DND-41 (cell line): ENCODE results near the gene CPAMD8.
A peak's percentile ranks its signal among the peaks of the same experiment; 100 is the strongest.

Source experiments
- ATAC-seq: fragments of 200-7000 bp; cut with Tn5 transposase; 3 replicates; pipeline ENCODE4 v1.9.1; 2021; ENCODE audit warnings: low read depth; ENCODE audit not compliant: insufficient read depth
- DNase-seq: peaks from one replicate; pipeline ENCODE4 v3.0.0-alpha.2; 2020
- H2AFZ ChIP-seq: 2 replicates; pipeline ENCODE4 v1.6.0; 2012; ENCODE audit warnings: low read depth, low read length
- H3K27ac ChIP-seq: 2 replicates; pipeline ENCODE4 v1.5.1; 2012; ENCODE audit warnings: low read length, inconsistent platforms
- H3K27me3 ChIP-seq: fragments of 200-600 bp; sonication (generic); 2 replicates; pipeline ENCODE4 v1.6.0; 2012; ENCODE audit warnings: low read length, mild to moderate bottlenecking, inconsistent platforms; ENCODE audit not compliant: insufficient read depth, poor library complexity
- H3K36me3 ChIP-seq: 2 replicates; pipeline ENCODE4 v1.5.1; 2012; ENCODE audit warnings: low read length, inconsistent platforms; ENCODE audit not compliant: insufficient read depth
- H3K4me1 ChIP-seq: 2 replicates; pipeline ENCODE4 v1.5.1; 2012; ENCODE audit warnings: mild to moderate bottlenecking, low read length; ENCODE audit not compliant: insufficient read depth
- H3K4me2 ChIP-seq: 2 replicates; pipeline ENCODE4 v1.6.0; 2012; ENCODE audit warnings: mild to moderate bottlenecking, moderate library complexity, low read length, inconsistent platforms; ENCODE audit not compliant: insufficient read depth
- H3K4me3 ChIP-seq, 2 experiments: fragments of 200-600 bp in 1 of 2; shearing (Covaris generic) in 1 of 2; 2 replicates each; pipeline ENCODE4 v1.5.1; 2012 to 2016; ENCODE audit warnings: inconsistent platforms in 2 of 2, low read length in 2 of 2, mild to moderate bottlenecking in 2 of 2, low read depth in 1 of 2, moderate library complexity in 1 of 2
- H3K79me2 ChIP-seq: 2 replicates; pipeline ENCODE4 v1.6.0; 2012; ENCODE audit warnings: low read length, inconsistent platforms; ENCODE audit not compliant: insufficient read depth
- H3K9ac ChIP-seq: 2 replicates; pipeline ENCODE4 v1.6.0; 2012; ENCODE audit warnings: low read depth, mild to moderate bottlenecking, inconsistent platforms, low read length, moderate library complexity
- H3K9me3 ChIP-seq: 2 replicates; pipeline ENCODE4 v1.5.1; 2012; ENCODE audit warnings: low read length, moderate library complexity, mild to moderate bottlenecking, inconsistent platforms; ENCODE audit not compliant: insufficient read depth, severe bottlenecking
- H4K20me1 ChIP-seq: 2 replicates; pipeline ENCODE4 v1.6.0; 2012; ENCODE audit warnings: low read length; ENCODE audit not compliant: insufficient read depth
- EZH2 ChIP-seq: IDR thresholded peaks from 3 replicates; pipeline ENCODE4 v1.6.1; 2012; ENCODE audit warnings: borderline replicate concordance, low read depth, mild to moderate bottlenecking, moderate library complexity, low read length, inconsistent platforms; ENCODE audit not compliant: severe bottlenecking
- TF ChIP-seq, protein P1 (sequence below): IDR thresholded peaks from 2 replicates; pipeline ENCODE4 v1.5.1; 2012; ENCODE audit warnings: borderline replicate concordance, low read length, moderate library complexity, mild to moderate bottlenecking; ENCODE audit not compliant: poor library complexity, severe bottlenecking; ENCODE audit errors: extremely low read depth

Gene CPAMD8

DNA sequence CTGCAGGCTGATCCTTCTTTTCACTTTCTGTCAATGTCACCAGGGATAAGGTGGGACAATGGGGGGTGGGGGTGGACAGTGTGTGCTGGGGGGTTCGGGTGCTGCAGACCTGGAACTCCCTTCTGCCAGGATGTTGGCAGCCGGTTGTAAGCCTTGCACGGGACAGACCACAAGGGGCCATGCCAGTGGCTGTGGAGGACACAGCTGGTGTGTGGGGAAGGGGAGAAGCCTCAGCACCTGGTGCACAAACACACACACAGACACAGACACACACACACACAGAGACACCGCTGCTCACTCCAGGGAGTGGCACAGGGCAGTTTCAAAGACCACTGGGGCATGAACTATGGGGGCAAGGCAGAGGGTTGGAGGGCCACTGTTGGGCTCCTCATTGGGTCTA lies 134.2 kb downstream of the CPAMD8 start:
- no peaks in the 10 kb centered on the region for H4K20me1 ChIP-seq
- peak; percentile 48 for ATAC-seq
- no peaks in the 10 kb centered on the region for H3K79me2 ChIP-seq
- H3K4me2 ChIP-seq = no peak overlapping the region
- H2AFZ ChIP-seq = no peak overlapping the region
- peak; percentile 35 for DNase-seq
- no peak overlapping the region for H3K27ac ChIP-seq
- no peak overlapping the region for H3K4me3 ChIP-seq
- no peaks in the 10 kb centered on the region for H3K4me1 ChIP-seq
- H3K27me3 ChIP-seq = no peaks in the 10 kb centered on the region
- TF ChIP-seq EZH2 = no peak
- TF ChIP-seq, protein P1, sequence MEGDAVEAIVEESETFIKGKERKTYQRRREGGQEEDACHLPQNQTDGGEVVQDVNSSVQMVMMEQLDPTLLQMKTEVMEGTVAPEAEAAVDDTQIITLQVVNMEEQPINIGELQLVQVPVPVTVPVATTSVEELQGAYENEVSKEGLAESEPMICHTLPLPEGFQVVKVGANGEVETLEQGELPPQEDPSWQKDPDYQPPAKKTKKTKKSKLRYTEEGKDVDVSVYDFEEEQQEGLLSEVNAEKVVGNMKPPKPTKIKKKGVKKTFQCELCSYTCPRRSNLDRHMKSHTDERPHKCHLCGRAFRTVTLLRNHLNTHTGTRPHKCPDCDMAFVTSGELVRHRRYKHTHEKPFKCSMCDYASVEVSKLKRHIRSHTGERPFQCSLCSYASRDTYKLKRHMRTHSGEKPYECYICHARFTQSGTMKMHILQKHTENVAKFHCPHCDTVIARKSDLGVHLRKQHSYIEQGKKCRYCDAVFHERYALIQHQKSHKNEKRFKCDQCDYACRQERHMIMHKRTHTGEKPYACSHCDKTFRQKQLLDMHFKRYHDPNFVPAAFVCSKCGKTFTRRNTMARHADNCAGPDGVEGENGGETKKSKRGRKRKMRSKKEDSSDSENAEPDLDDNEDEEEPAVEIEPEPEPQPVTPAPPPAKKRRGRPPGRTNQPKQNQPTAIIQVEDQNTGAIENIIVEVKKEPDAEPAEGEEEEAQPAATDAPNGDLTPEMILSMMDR = no peak
- H3K9me3 ChIP-seq = no peaks in the 10 kb centered on the region
- H3K36me3 ChIP-seq = no peaks in the 10 kb centered on the region
- no peak overlapping the region for H3K9ac ChIP-seq

- no peak overlapping the region for H3K9ac ChIP-seq
- no peaks in the 10 kb centered on the region for H3K36me3 ChIP-seq
- no peak overlapping the region for H2AFZ ChIP-seq
- no peak overlapping the region for H3K4me2 ChIP-seq
- H3K4me3 ChIP-seq = no peak overlapping the region
- TF ChIP-seq, protein P1 = no peak
- no peak for TF ChIP-seq EZH2
- DNase-seq = no peak
- no peaks in the 10 kb centered on the region for H3K4me1 ChIP-seq
- no peaks in the 10 kb centered on the region for H3K27me3 ChIP-seq
- H3K9me3 ChIP-seq = no peaks in the 10 kb centered on the region
- no peaks in the 10 kb centered on the region for H3K79me2 ChIP-seq
- H3K27ac ChIP-seq = no peak overlapping the region
- H4K20me1 ChIP-seq = no peaks in the 10 kb centered on the region
- ATAC-seq = no peak
Observed at GRCh38 chr19:16891696-16892382, 134.8 kb downstream of the CPAMD8 start.

DNA sequence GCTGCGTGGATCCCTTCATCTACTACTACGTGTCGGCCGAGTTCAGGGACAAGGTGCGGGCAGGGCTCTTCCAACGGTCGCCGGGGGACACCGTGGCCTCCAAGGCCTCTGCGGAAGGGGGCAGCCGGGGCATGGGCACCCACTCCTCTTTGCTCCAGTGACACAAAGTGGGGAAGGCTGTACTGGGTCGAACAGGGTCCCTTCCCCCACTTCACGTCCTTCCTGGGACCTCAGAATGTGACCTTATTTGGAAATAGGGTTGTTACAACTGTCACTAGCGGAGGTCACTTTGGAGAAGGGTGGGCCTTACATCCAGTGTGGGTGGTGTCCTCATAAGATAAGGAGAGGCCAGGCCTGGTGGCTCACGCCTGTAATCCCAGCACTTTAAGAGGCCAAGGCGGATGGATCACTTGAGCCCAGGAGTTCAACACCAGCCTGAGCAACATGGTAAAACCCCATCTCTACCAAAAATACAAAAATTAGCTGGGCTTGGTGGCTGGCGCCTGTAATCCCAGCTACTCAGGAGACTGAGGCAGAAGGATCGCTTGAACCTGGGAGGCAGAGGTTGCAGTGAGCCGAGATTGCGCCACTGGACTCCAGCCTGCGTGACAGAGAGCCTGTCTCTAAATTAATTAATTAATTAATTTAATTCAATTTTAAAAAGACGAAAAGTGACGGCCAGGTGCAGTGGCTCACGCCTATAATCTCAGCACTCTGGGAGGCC lies 136.0 kb downstream of the CPAMD8 start:
- Histone ChIP-seq H3K36me3 (no peaks in the 10 kb centered on the region), H3K4me1 (no peaks in the 10 kb centered on the region), H4K20me1 (no peaks in the 10 kb centered on the region), H3K9me3 (no peaks in the 10 kb centered on the region), H3K27ac (no peak overlapping the region), H3K4me3 (no peak overlapping the region), H3K79me2 (no peaks in the 10 kb centered on the region), H3K9ac (no peak overlapping the region), H3K27me3 (no peaks in the 10 kb centered on the region), H3K4me2 (no peak overlapping the region), H2AFZ (no peak overlapping the region)
- TF ChIP-seq, protein P1 = no peak
- TF ChIP-seq EZH2 = no peak
- ATAC-seq (no peak), DNase-seq (no peak)
